GM12874 (cell line): ENCODE data around the gene NPIPB2.

Source experiments
- CTCF ChIP-seq: IDR thresholded peaks from 2 replicates; pipeline ENCODE4 v1.5.1; 2011; ENCODE audit warnings: low read depth, mild to moderate bottlenecking, control low read depth, low read length, moderate library complexity; ENCODE audit not compliant: insufficient read depth

The NPIPB2 gene

GRCh38 chr16:11950388-11950787 is 8.5 kb upstream of the NPIPB2 start:
- TF ChIP-seq CTCF: no peak

- TF ChIP-seq CTCF: peak; percentile 71
These were observed 7.7 kb upstream of the NPIPB2 start for GRCh38 chr16:11949527-11949926.

- no peak for TF ChIP-seq CTCF
These were observed 7.0 kb upstream of the NPIPB2 start for GRCh38 chr16:11948819-11949218.

- TF ChIP-seq CTCF: no peak
These were observed 4.6 kb upstream of the NPIPB2 start for GRCh38 chr16:11946433-11946832.

GRCh38 chr16:11916524-11917285 is 25.1 kb downstream of the NPIPB2 start:
- TF ChIP-seq CTCF: no peak

GRCh38 chr16:11915644-11916523 is 26.0 kb downstream of the NPIPB2 start, which contains the start of gene GSPT1:
Gene GSPT1, minus strand, starts transcription at chr16:11915956. Its CDS starts 236 bp downstream, at chr16:11915720.
- peak; percentile 45 for TF ChIP-seq CTCF

- no peak for TF ChIP-seq CTCF
These were observed 26.7 kb downstream of the NPIPB2 start for GRCh38 chr16:11915114-11915643.
